GM19324 (cell line): ENCODE data around the gene MGMT.
"Not testable (repeated sequence)": the region's sequence is repeated elsewhere in the genome, so short reads cannot be mapped to it uniquely, and the experiment has no call there.

Experiments
- ATAC-seq: cut with Tn5 transposase; IDR thresholded peaks from one replicate; pipeline ENCODE4 v1.9.1; 2021; ENCODE audit warnings: mild to moderate bottlenecking, moderate library complexity; ENCODE audit not compliant: unreplicated experiment, low FRiP score

Gene MGMT

GRCh38 chr10:129466703-129467358 lies at the start of gene MGMT:
Gene MGMT (plus strand): TSS chr10:129467241.
- ATAC-seq: peak; percentile 89

- ATAC-seq: no peak
Measured at GRCh38 chr10:129417870-129418269, 49.2 kb upstream of the MGMT start.

- ATAC-seq: no peak
Measured at GRCh38 chr10:129418496-129419225, 48.4 kb upstream of the MGMT start.

GRCh38 chr10:129419397-129419796 lies 47.6 kb upstream of the MGMT start:
- no peak for ATAC-seq

- ATAC-seq: no peak
Measured at GRCh38 chr10:129421399-129422010, 45.5 kb upstream of the MGMT start.

GRCh38 chr10:129424978-129425377 lies 42.1 kb upstream of the MGMT start:
- ATAC-seq: no peak

GRCh38 chr10:129426606-129427005 lies 40.4 kb upstream of the MGMT start:
- no peak for ATAC-seq

- no peak for ATAC-seq
Measured at GRCh38 chr10:129433266-129433665, 33.8 kb upstream of the MGMT start.

GRCh38 chr10:129435724-129436123 lies 31.3 kb upstream of the MGMT start:
- ATAC-seq: not testable (repeated sequence)

GRCh38 chr10:129438024-129438423 lies 29.0 kb upstream of the MGMT start:
- no peak for ATAC-seq

GRCh38 chr10:129440247-129440646 lies 26.8 kb upstream of the MGMT start:
- ATAC-seq: no peak

GRCh38 chr10:129440722-129441316 lies 26.2 kb upstream of the MGMT start:
- no peak for ATAC-seq

GRCh38 chr10:129441372-129442009 lies 25.6 kb upstream of the MGMT start:
- ATAC-seq: no peak

GRCh38 chr10:129442866-129443265 lies 24.2 kb upstream of the MGMT start:
- no peak for ATAC-seq

- no peak for ATAC-seq
Measured at GRCh38 chr10:129444359-129444758, 22.7 kb upstream of the MGMT start.

- no peak for ATAC-seq
Measured at GRCh38 chr10:129445436-129446182, 21.4 kb upstream of the MGMT start.

GRCh38 chr10:129446183-129446581 lies 20.9 kb upstream of the MGMT start:
- no peak for ATAC-seq

GRCh38 chr10:129447486-129447885 lies 19.6 kb upstream of the MGMT start:
- no peak for ATAC-seq

GRCh38 chr10:129448086-129448485 lies 19.0 kb upstream of the MGMT start:
- ATAC-seq: no peak

GRCh38 chr10:129448539-129448938 lies 18.5 kb upstream of the MGMT start:
- ATAC-seq: no peak
